H1 (cell line): ENCODE data around the gene PAK5. TPM values are rescaled to one million over a fixed set of nuclear protein-coding genes. Genes with fewer than 3 reads are reported as not detected.

Source experiments
- CTCF ChIA-PET: fragments of 300-600 bp; sonication (Branson Sonifier 250); formaldehyde crosslinking; loops from one replicate; lab custom pipeline; 2021; ENCODE audit not compliant: partially characterized antibody; lab: Charles Lee
- POLR2A ChIA-PET: fragments of 300-600 bp; sonication (Branson Sonifier 250); formaldehyde crosslinking; loops from one replicate; lab custom pipeline; 2021; ENCODE audit warnings: inconsistent platforms; ENCODE audit not compliant: partially characterized antibody; lab: Charles Lee
- DNase-seq, 2 experiments: peaks; one replicate each; pipeline versions ENCODE4 v3.0.0 to v3.0.0-alpha.2; 2010 to 2022; ENCODE audit warnings: low spot score in 2 of 2, low read depth in 1 of 2, mixed read lengths in 1 of 2
- FAIRE-seq: peaks from 2 replicates; lab custom pipeline; 2011; peaks lifted over from hg19 to GRCh38; lab: Jason Lieb, UNC
- H2AFZ ChIP-seq: 2 replicates; pipeline ENCODE4 v1.8.1; 2012; ENCODE audit warnings: low read length, inconsistent platforms
- H2AK5ac ChIP-seq: 2 replicates; pipeline ENCODE4 v1.6.1; 2013; ENCODE audit warnings: low read depth, low read length
- H2BK120ac ChIP-seq: replicated peaks from 2 replicates; pipeline ENCODE3; 2013; ENCODE audit warnings: low read depth, low read length, inconsistent platforms
- H2BK12ac ChIP-seq: 2 replicates; pipeline ENCODE4 v1.6.1; 2013; ENCODE audit warnings: low read depth, low read length
- H2BK15ac ChIP-seq: 2 replicates; pipeline ENCODE4 v1.6.1; 2013; ENCODE audit warnings: low read length
- H2BK20ac ChIP-seq: 2 replicates; pipeline ENCODE4 v1.6.1; 2013; ENCODE audit warnings: low read length
- H2BK5ac ChIP-seq: 2 replicates; pipeline ENCODE4 v1.6.1; 2013; ENCODE audit warnings: low read depth, low read length
- H3K14ac ChIP-seq: 2 replicates; pipeline ENCODE4 v1.6.1; 2013; ENCODE audit warnings: inconsistent platforms; ENCODE audit not compliant: insufficient read length
- H3K18ac ChIP-seq: 2 replicates; pipeline ENCODE4 v1.6.1; 2013; ENCODE audit warnings: low read length; ENCODE audit errors: extremely low read depth
- H3K23ac ChIP-seq: 2 replicates; pipeline ENCODE4 v1.6.1; 2013; ENCODE audit warnings: inconsistent platforms; ENCODE audit not compliant: insufficient read length
- H3K23me2 ChIP-seq: 2 replicates; pipeline ENCODE4 v1.6.1; 2013; ENCODE audit warnings: low read depth, low read length
- H3K27ac ChIP-seq: 2 replicates; pipeline ENCODE4 v1.6.1; 2011; ENCODE audit warnings: low read depth, low read length, inconsistent platforms
- H3K27me3 ChIP-seq, 4 experiments: replicated peaks in 1 of 4; 1 replicate in 1 of 4; 2 replicates in 3 of 4; pipeline versions ENCODE4 v1.6.1 to v1.8.1; 2011 to 2013; ENCODE audit warnings: low read length in 3 of 4, mild to moderate bottlenecking in 3 of 4, inconsistent platforms in 2 of 4, mixed read lengths in 2 of 4, moderate library complexity in 1 of 4; ENCODE audit not compliant: control insufficient read depth in 3 of 4, insufficient read depth in 3 of 4; ENCODE audit errors: extremely low read depth in 1 of 4
- H3K36me3 ChIP-seq, 4 experiments: 2 replicates each; pipeline versions ENCODE4 v1.6.1 to v1.8.1; 2011 to 2013; ENCODE audit warnings: mild to moderate bottlenecking in 4 of 4, low read length in 3 of 4, moderate library complexity in 2 of 4, control low read depth in 1 of 4, inconsistent platforms in 1 of 4; ENCODE audit not compliant: insufficient read depth in 4 of 4, control insufficient read depth in 2 of 4
- H3K4ac ChIP-seq: replicated peaks from 2 replicates; pipeline ENCODE3; 2013; ENCODE audit warnings: low read length, low read depth, mixed read lengths, inconsistent platforms; ENCODE audit not compliant: insufficient read length
- H3K4me1 ChIP-seq, 4 experiments: replicated peaks in 1 of 4; 1 replicate in 1 of 4; 2 replicates in 3 of 4; pipeline versions ENCODE4 v1.6.1 to v1.8.1; 2011 to 2013; ENCODE audit warnings: low read length in 3 of 4, inconsistent platforms in 2 of 4, mixed read lengths in 1 of 4; ENCODE audit not compliant: insufficient read depth in 4 of 4, control insufficient read depth in 3 of 4
- H3K4me2 ChIP-seq, 2 experiments: 2 replicates each; pipeline versions ENCODE4 v1.6.1 to v1.8.1; 2011 to 2013; ENCODE audit warnings: low read depth in 2 of 2, low read length in 2 of 2, control low read depth in 1 of 2, inconsistent platforms in 1 of 2, mild to moderate bottlenecking in 1 of 2; ENCODE audit not compliant: insufficient read depth in 1 of 2
- H3K4me3 ChIP-seq, 4 experiments: fragments of 200-600, 300-600 bp in 1 of 4; sonication (generic), shearing (Covaris generic), sonication (Bioruptor Twin) in 1 of 4; 2 replicates each; pipeline versions ENCODE4 v1.5.1 to v1.8.1; 2011 to 2016; ENCODE audit warnings: low read length in 4 of 4, low read depth in 3 of 4, control low read depth in 2 of 4, inconsistent platforms in 2 of 4, mild to moderate bottlenecking in 2 of 4, mixed read lengths in 1 of 4, moderate library complexity in 1 of 4; ENCODE audit not compliant: insufficient read depth in 2 of 4; ENCODE audit errors: extremely low read depth in 1 of 4
- H3K56ac ChIP-seq: replicated peaks from 2 replicates; pipeline ENCODE3; 2013; ENCODE audit warnings: low read depth, mild to moderate bottlenecking, mixed read lengths, low read length, inconsistent platforms; ENCODE audit not compliant: insufficient read length
- H3K79me1 ChIP-seq: 2 replicates; pipeline ENCODE4 v1.6.1; 2013; ENCODE audit warnings: low read depth, low read length, control low read depth
- H3K79me2 ChIP-seq, 2 experiments: 2 replicates each; pipeline versions ENCODE4 v1.6.1 to v1.8.1; 2012 to 2013; ENCODE audit warnings: low read length in 2 of 2, mild to moderate bottlenecking in 2 of 2, inconsistent platforms in 1 of 2; ENCODE audit not compliant: insufficient read depth in 2 of 2, control insufficient read depth in 1 of 2
- H3K9ac ChIP-seq, 4 experiments: replicated peaks in 1 of 4; 1 replicate in 1 of 4; 2 replicates in 3 of 4; pipeline versions ENCODE4 v1.6.1 to v1.8.1; 2011 to 2013; ENCODE audit warnings: low read depth in 3 of 4, low read length in 3 of 4, control low read depth in 2 of 4, mild to moderate bottlenecking in 2 of 4, moderate library complexity in 2 of 4, inconsistent platforms in 1 of 4; ENCODE audit errors: extremely low read depth in 1 of 4
- H3K9me3 ChIP-seq, 2 experiments: 2 replicates each; pipeline versions ENCODE4 v1.6.1 to v1.8.1; 2012 to 2013; ENCODE audit warnings: mild to moderate bottlenecking in 2 of 2, moderate library complexity in 2 of 2, control low read depth in 1 of 2, inconsistent platforms in 1 of 2, low read depth in 1 of 2, low read length in 1 of 2, mixed read lengths in 1 of 2; ENCODE audit not compliant: insufficient read depth in 2 of 2
- H4K20me1 ChIP-seq, 2 experiments: replicated peaks in 1 of 2; 2 replicates each; pipeline versions ENCODE3 to v1.8.1; 2011 to 2013; ENCODE audit warnings: inconsistent platforms in 2 of 2, low read length in 2 of 2, mild to moderate bottlenecking in 1 of 2; ENCODE audit not compliant: insufficient read depth in 2 of 2, control insufficient read depth in 1 of 2
- H4K5ac ChIP-seq: 2 replicates; pipeline ENCODE4 v1.6.1; 2013; ENCODE audit warnings: low read length, low read depth, mixed read lengths, inconsistent platforms; ENCODE audit not compliant: insufficient read length
- H4K8ac ChIP-seq: 2 replicates; pipeline ENCODE4 v1.8.0; 2013; ENCODE audit warnings: mild to moderate bottlenecking, moderate library complexity, low read length, inconsistent platforms; ENCODE audit not compliant: insufficient read depth; ENCODE audit errors: extremely low read depth
- H4K91ac ChIP-seq: replicated peaks from 2 replicates; pipeline ENCODE3; 2013; ENCODE audit warnings: low read length, mixed read lengths, inconsistent platforms; ENCODE audit not compliant: insufficient read length
- ASH2L ChIP-seq: fragments of 200-600, 300-600 bp; sonication (generic); IDR thresholded peaks from one replicate; pipeline ENCODE4 v1.7.1; 2017; ENCODE audit warnings: low read length
- ATF3 ChIP-seq: IDR thresholded peaks from 2 replicates; pipeline ENCODE4 v1.6.1; 2011; ENCODE audit warnings: low read depth, mild to moderate bottlenecking, low read length; ENCODE audit not compliant: insufficient read depth
- CEBPB ChIP-seq: IDR thresholded peaks from 2 replicates; pipeline ENCODE4 v1.6.1; 2012; ENCODE audit warnings: low read depth, low read length
- EZH2 ChIP-seq: fragments of 200-600 bp; sonication (generic); IDR thresholded peaks from 2 replicates; pipeline ENCODE4 v1.7.1; 2012; ENCODE audit warnings: low read depth, mild to moderate bottlenecking, moderate library complexity, low read length, inconsistent platforms; ENCODE audit not compliant: severe bottlenecking
- GTF2F1 ChIP-seq: IDR thresholded peaks from 2 replicates; pipeline ENCODE4 v1.6.1; 2012; ENCODE audit warnings: low read depth, low read length, improper control_type of control experiment, borderline replicate concordance
- HDAC6 ChIP-seq: IDR thresholded peaks from one replicate; pipeline ENCODE4 v1.7.1; 2012; ENCODE audit warnings: low read depth, mild to moderate bottlenecking, inconsistent platforms, low read length, moderate library complexity
- KDM4A ChIP-seq: IDR thresholded peaks from one replicate; pipeline ENCODE4 v1.7.1; 2012; ENCODE audit warnings: low read depth, mild to moderate bottlenecking, moderate library complexity, low read length, inconsistent platforms; ENCODE audit not compliant: severe bottlenecking
- NANOG ChIP-seq: IDR thresholded peaks from 2 replicates; pipeline ENCODE4 v1.6.1; 2011; ENCODE audit warnings: low read length, low read depth, mild to moderate bottlenecking, inconsistent platforms; ENCODE audit not compliant: insufficient read depth, poor library complexity, severe bottlenecking
- RAD21 ChIP-seq, 2 experiments: IDR thresholded peaks in 1 of 2; conservative IDR thresholded peaks in 1 of 2; 2 replicates each; pipeline ENCODE4 v1.6.1; 2011; ENCODE audit warnings: low read depth in 2 of 2, low read length in 2 of 2, improper control_type of control experiment in 1 of 2, inconsistent platforms in 1 of 2, mild to moderate bottlenecking in 1 of 2, moderate library complexity in 1 of 2
- RFX5 ChIP-seq: IDR thresholded peaks from 2 replicates; pipeline ENCODE4 v1.6.1; 2011; ENCODE audit warnings: low read depth, low read length, improper control_type of control experiment, borderline replicate concordance
- TCF12 ChIP-seq: IDR thresholded peaks from 2 replicates; pipeline ENCODE4 v1.6.1; 2011; ENCODE audit warnings: low read depth, mild to moderate bottlenecking, low read length
- ZNF274 ChIP-seq: IDR thresholded peaks from 2 replicates; pipeline ENCODE4 v1.7.0; 2012; ENCODE audit warnings: low read length, borderline replicate concordance; ENCODE audit errors: extremely low read depth
- WGBS, 2 experiments: shearing (Covaris generic) in 1 of 2; methylation state at CpG; one replicate each; pipeline versions ENCODE4 v1.1.6 to v1.1.7; 2013 to 2015; ENCODE audit warnings: low lambda C conversion rate in 2 of 2, mixed read lengths in 2 of 2, inconsistent platforms in 1 of 2, low coverage in 1 of 2, missing lambda C conversion rate in 1 of 2; ENCODE audit not compliant: insufficient replicate concordance in 2 of 2, insufficient coverage in 1 of 2, insufficient read length in 1 of 2; ENCODE audit errors: extremely low coverage in 1 of 2, missing lambda C conversion rate in 1 of 2; 5-methylcytosine and 5-hydroxymethylcytosine counted together
- polyA plus RNA-seq, 7 experiments: library from polyadenylated mRNA; depleted of rRNA in 3 of 7; stranded (reverse) in 5 of 7; unstranded in 2 of 7; fragments of >200 nt in 5 of 7; fragments of 200-250 nt in 2 of 7; gene quantifications; 1 replicate in 5 of 7; 2 replicates in 1 of 7; 4 replicates in 1 of 7; pipeline versions ENCODE4 v1.2.1 to v1.2.3, GENCODE V29; 2011 to 2013; ENCODE audit warnings: missing spikeins in 2 of 7, mixed read lengths in 2 of 7
- total RNA-seq: library from RNA; stranded (reverse); fragmentation: NEBNext Ultra II Directional; extraction: Animal tissue kit (Norgen Biotek cat#: 25700); gene quantifications from 2 replicates; pipeline ENCODE4 v1.2.1, GENCODE V29; 2021

Gene PAK5
- total and polyA plus RNA-seq, 2 of the 8 experiments (the other 6 are each of a cell fraction or from before 2014, with no cell fraction given), result 0.54 to 0.80 TPM

- no peak overlapping the region for H2BK15ac ChIP-seq
- DNase-seq, result no peak
- no peak overlapping the region for H2BK120ac ChIP-seq
- no peak for FAIRE-seq
- no peak overlapping the region for H3K14ac ChIP-seq
- TF ChIP-seq RFX5 (no peak), KDM4A (no peak), ATF3 (no peak), ZNF274 (no peak), EZH2 (no peak), ASH2L (no peak), HDAC6 (no peak), TCF12 (no peak), GTF2F1 (no peak), CEBPB (no peak), RAD21 (IDR thresholded peaks at IDR 0.05 in 1 of 2, conservative IDR thresholded peaks at IDR 0.05 in 1 of 2; ENCODE audit: low read depth in 2 of 2, low read length in 2 of 2) (no peak), NANOG (no peak)
- H4K8ac ChIP-seq, result no peak overlapping the region
- H3K56ac ChIP-seq, result no peak overlapping the region
- no peaks in the 10 kb centered on the region for H3K23me2 ChIP-seq
- H2BK5ac ChIP-seq, result no peak overlapping the region
- H3K18ac ChIP-seq, result no peak overlapping the region
- no peaks in the 10 kb centered on the region for H3K79me1 ChIP-seq
- no peak overlapping the region for H2BK20ac ChIP-seq
- H3K4me1 ChIP-seq, result no peaks in the 10 kb centered on the region
- H3K27me3 ChIP-seq, result no peaks in the 10 kb centered on the region
- no peak overlapping the region for H4K91ac ChIP-seq
- no peak overlapping the region for H2BK12ac ChIP-seq
- H3K4ac ChIP-seq, result no peak overlapping the region
- no peak overlapping the region for H3K23ac ChIP-seq
- H3K36me3 ChIP-seq, result no peaks in the 10 kb centered on the region
- no peak overlapping the region for H2AK5ac ChIP-seq
- no peak overlapping the region for H2AFZ ChIP-seq
- CTCF ChIA-PET, result interaction anchor here (0.8 to 2.0 kb wide), 6 partner anchors 9 to 275 kb away, joined by 3 to 7 read pairs (median 4); no protein-coding TSS in a partner anchor
- no peak overlapping the region for H4K5ac ChIP-seq
- no peaks in the 10 kb centered on the region; a peak in 1 of 4 replicates for H3K9me3 ChIP-seq
- H4K20me1 ChIP-seq, result no peaks in the 10 kb centered on the region
- no peak overlapping the region for H3K4me3 ChIP-seq
- H3K79me2 ChIP-seq, result no peaks in the 10 kb centered on the region
- H3K27ac ChIP-seq, result no peak overlapping the region
- POLR2A ChIA-PET, result no interaction called here
- WGBS, 2 experiments, result 80% methylated on average over 2 of the region's 2 CpGs; no CpG with 5 or more reads in 1 of the 2 experiments
- no peak overlapping the region for H3K4me2 ChIP-seq
- no peak overlapping the region for H3K9ac ChIP-seq
Measured at GRCh38 chr20:9637889-9638288, 201.0 kb downstream of the PAK5 start.
